Measurements from ENCODE around the gene WWTR1.

Gene WWTR1

DNA sequence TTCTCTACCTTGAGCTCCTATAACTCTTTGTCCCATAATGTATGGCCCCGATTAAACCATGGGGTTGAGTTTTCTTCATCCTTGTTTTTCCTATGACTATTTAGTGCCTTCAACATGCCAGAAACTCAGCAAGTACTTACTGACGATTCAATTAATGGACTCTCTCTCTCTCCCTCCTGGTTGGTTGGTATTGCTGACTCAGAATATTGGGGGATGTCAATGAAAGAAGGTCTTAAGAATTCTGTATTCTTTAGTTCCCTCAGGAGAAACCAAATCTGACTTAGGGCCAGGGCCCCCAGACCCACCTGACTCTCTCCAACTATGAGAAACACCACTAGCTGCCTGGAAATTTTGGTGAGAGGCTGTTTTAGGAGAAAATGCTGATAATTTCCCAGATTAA is 142.6 kb downstream of the WWTR1 start:
- in situ Hi-C loops (cut with MboI; ENCODE audit: low sequenced_read_pairs, unreplicated experiment), result loop anchor here (25.0 kb wide), 1 partner anchor 697 kb away; no protein-coding TSS in a partner anchor
- TF ChIP-seq, protein P1, sequence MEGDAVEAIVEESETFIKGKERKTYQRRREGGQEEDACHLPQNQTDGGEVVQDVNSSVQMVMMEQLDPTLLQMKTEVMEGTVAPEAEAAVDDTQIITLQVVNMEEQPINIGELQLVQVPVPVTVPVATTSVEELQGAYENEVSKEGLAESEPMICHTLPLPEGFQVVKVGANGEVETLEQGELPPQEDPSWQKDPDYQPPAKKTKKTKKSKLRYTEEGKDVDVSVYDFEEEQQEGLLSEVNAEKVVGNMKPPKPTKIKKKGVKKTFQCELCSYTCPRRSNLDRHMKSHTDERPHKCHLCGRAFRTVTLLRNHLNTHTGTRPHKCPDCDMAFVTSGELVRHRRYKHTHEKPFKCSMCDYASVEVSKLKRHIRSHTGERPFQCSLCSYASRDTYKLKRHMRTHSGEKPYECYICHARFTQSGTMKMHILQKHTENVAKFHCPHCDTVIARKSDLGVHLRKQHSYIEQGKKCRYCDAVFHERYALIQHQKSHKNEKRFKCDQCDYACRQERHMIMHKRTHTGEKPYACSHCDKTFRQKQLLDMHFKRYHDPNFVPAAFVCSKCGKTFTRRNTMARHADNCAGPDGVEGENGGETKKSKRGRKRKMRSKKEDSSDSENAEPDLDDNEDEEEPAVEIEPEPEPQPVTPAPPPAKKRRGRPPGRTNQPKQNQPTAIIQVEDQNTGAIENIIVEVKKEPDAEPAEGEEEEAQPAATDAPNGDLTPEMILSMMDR (IDR thresholded peaks at IDR 0.05; ENCODE audit: borderline replicate concordance, control extremely low read depth, extremely low read depth, insufficient read depth, missing control alignments), result no peak
- DNase-seq (ENCODE audit: low spot score), result no peak

DNA sequence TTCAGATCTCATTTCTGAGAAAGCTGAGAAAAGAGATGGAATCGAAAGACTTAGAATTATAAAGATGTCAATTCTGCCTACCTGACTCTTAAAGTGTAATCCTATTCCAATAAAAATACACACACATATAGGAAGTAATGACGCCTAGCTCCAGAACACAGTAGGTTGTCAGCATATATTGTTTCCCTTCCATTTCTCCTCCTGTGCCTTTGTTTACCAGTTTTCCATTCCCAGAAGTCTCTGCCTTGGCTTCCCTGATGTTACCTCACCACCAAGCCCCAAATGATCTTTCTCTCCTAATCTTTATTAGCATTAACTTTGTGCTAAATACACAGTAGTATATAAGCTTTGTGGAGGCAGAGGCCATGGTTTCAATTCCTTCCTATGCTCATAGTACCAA is 143.4 kb downstream of the WWTR1 start:
- in situ Hi-C loops (cut with MboI; ENCODE audit: low sequenced_read_pairs, unreplicated experiment), result loop anchor here (25.0 kb wide), 1 partner anchor 698 kb away; no protein-coding TSS in a partner anchor
- no peak for DNase-seq (ENCODE audit: low spot score)
- TF ChIP-seq, protein P1 (IDR thresholded peaks at IDR 0.05; ENCODE audit: borderline replicate concordance, control extremely low read depth, extremely low read depth, insufficient read depth, missing control alignments), result no peak

DNA sequence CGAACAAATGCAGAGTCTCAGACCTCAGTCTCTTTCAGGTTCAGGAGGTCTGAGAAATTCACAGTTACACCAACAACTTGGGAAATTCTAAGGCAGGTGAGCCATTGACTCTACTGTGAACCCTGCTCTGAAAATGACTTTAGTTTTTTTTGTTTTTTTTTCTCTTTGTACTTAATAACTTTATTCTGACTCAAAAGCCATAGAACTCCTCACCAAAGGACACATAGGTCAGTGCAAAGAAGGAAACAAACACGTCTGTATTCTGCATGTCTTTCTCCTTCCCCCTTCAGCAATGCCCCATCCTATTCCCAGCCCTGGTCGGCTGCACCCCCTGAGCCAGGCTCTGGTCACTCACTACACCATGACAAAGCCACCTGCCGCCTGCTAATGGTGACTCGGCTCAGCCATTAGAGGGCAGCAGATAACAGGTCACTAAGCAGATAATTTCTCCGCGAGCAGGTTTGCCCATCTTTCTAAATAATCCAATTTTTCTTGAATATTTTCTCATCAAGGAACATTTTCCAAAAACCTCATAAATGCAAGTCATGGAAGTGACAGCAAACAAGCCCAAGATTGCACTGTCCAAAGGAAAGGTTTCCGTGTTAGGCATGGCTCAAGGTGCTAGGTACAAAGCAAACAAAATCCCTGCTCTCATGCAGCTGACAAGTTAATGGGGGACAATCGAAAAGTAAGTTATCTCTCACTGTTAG is 145.6 kb downstream of the WWTR1 start:
- peak; percentile 67 for DNase-seq (ENCODE audit: low spot score)
- in situ Hi-C loops (cut with MboI; ENCODE audit: low sequenced_read_pairs, unreplicated experiment), result loop anchor here (25.0 kb wide), 1 partner anchor 700 kb away; no protein-coding TSS in a partner anchor
- TF ChIP-seq, protein P1 (IDR thresholded peaks at IDR 0.05; ENCODE audit: borderline replicate concordance, control extremely low read depth, extremely low read depth, insufficient read depth, missing control alignments), result peak; percentile 78

DNA sequence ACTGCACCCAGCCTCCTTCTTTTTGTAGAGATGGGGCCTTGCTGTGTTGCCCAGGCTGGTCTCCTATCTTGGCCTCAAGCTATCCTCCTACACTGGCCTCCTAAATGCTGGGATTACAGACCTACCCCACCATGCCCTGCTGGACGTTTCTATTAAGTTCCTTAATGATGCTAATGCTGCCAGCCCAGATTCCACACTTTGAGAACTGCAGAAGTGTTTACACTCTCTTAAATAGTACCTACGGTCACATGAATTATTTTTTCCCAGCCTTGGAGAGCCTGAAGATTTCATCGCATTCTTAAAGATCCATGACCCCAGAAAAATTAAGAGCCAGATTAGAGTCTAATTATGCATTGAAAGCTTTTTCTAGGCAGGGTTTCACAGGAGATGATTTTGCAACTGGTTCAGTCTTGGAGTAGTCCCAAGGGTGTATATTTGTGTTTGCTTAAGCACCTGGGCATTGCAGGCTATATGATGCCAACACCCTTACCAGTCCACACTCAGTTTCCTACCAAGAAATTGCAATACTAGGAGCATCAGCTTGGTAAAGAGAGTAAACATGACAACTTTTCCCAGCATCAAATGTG is 146.7 kb downstream of the WWTR1 start:
- TF ChIP-seq, protein P1 (IDR thresholded peaks at IDR 0.05; ENCODE audit: borderline replicate concordance, control extremely low read depth, extremely low read depth, insufficient read depth, missing control alignments), result no peak
- in situ Hi-C loops (cut with MboI; ENCODE audit: low sequenced_read_pairs, unreplicated experiment), result loop anchor here (25.0 kb wide), 1 partner anchor 701 kb away; no protein-coding TSS in a partner anchor
- no peak for DNase-seq (ENCODE audit: low spot score)

DNA sequence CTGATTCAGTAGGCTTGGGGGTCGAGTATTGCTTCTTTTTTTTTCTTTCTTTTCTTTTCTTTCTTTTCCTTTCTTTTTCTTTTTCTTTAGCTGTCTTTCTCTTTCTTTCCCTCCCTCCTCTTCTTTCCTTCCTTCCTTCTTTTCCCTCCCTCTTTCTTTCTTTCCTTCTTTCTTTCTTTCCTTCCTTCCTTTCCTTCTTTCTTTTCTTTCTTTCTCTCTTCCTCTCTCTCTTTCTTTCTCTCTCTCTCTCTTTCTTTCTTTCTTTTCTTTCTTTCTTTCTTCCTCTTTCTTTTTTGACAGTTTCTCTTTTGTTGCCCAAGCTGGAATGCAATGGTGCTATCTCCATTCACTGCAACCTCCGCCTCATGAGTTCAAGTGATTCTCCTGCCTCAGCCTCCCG is 147.3 kb downstream of the WWTR1 start:
- DNase-seq (ENCODE audit: low spot score), result no peak
- TF ChIP-seq, protein P1 (IDR thresholded peaks at IDR 0.05; ENCODE audit: borderline replicate concordance, control extremely low read depth, extremely low read depth, insufficient read depth, missing control alignments), result no peak
- in situ Hi-C loops (cut with MboI; ENCODE audit: low sequenced_read_pairs, unreplicated experiment), result loop anchor here (25.0 kb wide), 1 partner anchor 702 kb away; no protein-coding TSS in a partner anchor

DNA sequence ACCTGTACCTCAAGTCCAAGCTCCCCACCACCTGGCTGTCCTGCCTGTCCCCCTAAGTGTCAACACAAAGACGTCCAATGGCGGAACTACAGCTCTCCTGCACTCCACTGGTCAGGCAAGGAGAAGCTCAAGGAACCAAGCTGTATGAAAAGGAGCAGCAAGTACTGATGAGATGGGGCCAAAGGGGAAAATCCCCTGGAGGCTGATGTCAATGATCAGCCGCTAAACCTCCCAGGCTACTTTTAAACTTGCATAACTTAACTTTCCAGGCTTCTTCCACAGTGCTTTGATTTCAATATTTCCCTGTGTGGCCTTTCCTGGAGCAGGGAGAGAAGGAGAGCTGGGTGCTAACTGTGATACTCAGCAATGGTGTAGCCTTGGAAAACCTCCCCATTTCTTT is 148.3 kb downstream of the WWTR1 start:
- no peak for DNase-seq (ENCODE audit: low spot score)
- in situ Hi-C loops (cut with MboI; ENCODE audit: low sequenced_read_pairs, unreplicated experiment), result loop anchor here (25.0 kb wide), 1 partner anchor 703 kb away; no protein-coding TSS in a partner anchor
- TF ChIP-seq, protein P1 (IDR thresholded peaks at IDR 0.05; ENCODE audit: borderline replicate concordance, control extremely low read depth, extremely low read depth, insufficient read depth, missing control alignments), result no peak

Data from GM13976 (cell line).